Right lobe of liver (tissue), 6 donors: ENCODE data around the gene ZNF774. TPM values are rescaled to one million over a fixed set of nuclear protein-coding genes. Genes with fewer than 3 reads are reported as not detected.

ENCODE experiments used
- ATAC-seq, 4 donors: fragments of 200-7000 bp; cut with Tn5 transposase; one replicate each; pipeline ENCODE4 v1.9.1; 2020; ENCODE audit warnings: mild to moderate bottlenecking in 4 of 4, moderate library complexity in 4 of 4
- DNase-seq, 3 donors: peaks; one replicate each; pipeline ENCODE4 v3.0.0-alpha.2; 2020
- H3K27ac ChIP-seq, 3 donors: fragments of 200-600 bp; one replicate each; pipeline ENCODE4 v1.8.0; 2022
- H3K27me3 ChIP-seq, 2 donors: fragments of 200-600 bp; one replicate each; pipeline ENCODE4 v1.8.0; 2022
- H3K36me3 ChIP-seq, 4 donors: fragments of 200-600 bp; sonication (generic) in 1 of 4; one replicate each; pipeline versions ENCODE4 v1.5.1 to v1.8.0; 2017 to 2022; ENCODE audit warnings: control low read depth in 1 of 4
- H3K4me1 ChIP-seq, 4 donors: fragments of 200-600 bp; sonication (generic) in 1 of 4; one replicate each; pipeline versions ENCODE4 v1.5.1 to v1.8.0; 2017 to 2022; ENCODE audit warnings: control low read depth in 1 of 4
- H3K4me3 ChIP-seq, 3 donors: fragments of 200-600 bp; one replicate each; pipeline ENCODE4 v1.8.0; 2022
- H3K9me3 ChIP-seq, 4 donors: fragments of 200-600 bp; sonication (generic) in 1 of 4; one replicate each; pipeline versions ENCODE4 v1.5.1 to v1.8.0; 2017 to 2022; ENCODE audit warnings: control low read depth in 1 of 4
- CTCF ChIP-seq, 4 donors: fragments of 200-600 bp in 3 of 4; fragments of 450-650 bp in 1 of 4; IDR thresholded peaks; one replicate each; pipeline versions ENCODE4 v1.5.1 to v1.8.0; 2016 to 2022; ENCODE audit warnings: antibody characterized with exemption in 4 of 4, mild to moderate bottlenecking in 2 of 4
- POLR2A ChIP-seq: fragments of 450-650 bp; IDR thresholded peaks from one replicate; pipeline ENCODE4 v1.6.1; 2017; ENCODE audit warnings: antibody characterized with exemption, mild to moderate bottlenecking
- WGBS: methylation state at CpG from one replicate; pipeline ENCODE4 v1.1.6; 2018; ENCODE audit warnings: low coverage, low lambda C conversion rate; ENCODE audit not compliant: insufficient coverage; ENCODE audit errors: missing lambda C conversion rate; 5-methylcytosine and 5-hydroxymethylcytosine counted together
- intact Hi-C, 2 donors: fragments of 100-400 bp; cut with DNase I; formaldehyde crosslinking; loops; one replicate each; pipeline versions ENCODE4 v1.11.2 to v1.14.1; 2022
- total RNA-seq, 6 experiments: library from RNA; depleted of rRNA in 2 of 6; stranded (reverse); fragments of >200 nt in 2 of 6; fragmentation: NEBNext Ultra II Directional in 3 of 6; extraction: Animal tissue kit (Norgen Biotek cat#: 25700) in 3 of 6; gene quantifications; one replicate each; pipeline versions ENCODE4 v1.1.0 to v1.2.4, GENCODE V29; 2016 to 2023
- donor health status: DM: no; HTN: yes; CAD: no.
- donor health status: DM: no; HTN: no; CAD: no.
- donor health status: DM: no; HTN: no; CAD: no.
- donor health status: DM: no; HTN: yes; CAD: no.
- donor health status: DM: no; HTN: yes; CAD: no.

The ZNF774 gene
- total RNA-seq, 6 experiments from 2014 or later = 1.2 to 2.5 (median 1.7) TPM

DNA sequence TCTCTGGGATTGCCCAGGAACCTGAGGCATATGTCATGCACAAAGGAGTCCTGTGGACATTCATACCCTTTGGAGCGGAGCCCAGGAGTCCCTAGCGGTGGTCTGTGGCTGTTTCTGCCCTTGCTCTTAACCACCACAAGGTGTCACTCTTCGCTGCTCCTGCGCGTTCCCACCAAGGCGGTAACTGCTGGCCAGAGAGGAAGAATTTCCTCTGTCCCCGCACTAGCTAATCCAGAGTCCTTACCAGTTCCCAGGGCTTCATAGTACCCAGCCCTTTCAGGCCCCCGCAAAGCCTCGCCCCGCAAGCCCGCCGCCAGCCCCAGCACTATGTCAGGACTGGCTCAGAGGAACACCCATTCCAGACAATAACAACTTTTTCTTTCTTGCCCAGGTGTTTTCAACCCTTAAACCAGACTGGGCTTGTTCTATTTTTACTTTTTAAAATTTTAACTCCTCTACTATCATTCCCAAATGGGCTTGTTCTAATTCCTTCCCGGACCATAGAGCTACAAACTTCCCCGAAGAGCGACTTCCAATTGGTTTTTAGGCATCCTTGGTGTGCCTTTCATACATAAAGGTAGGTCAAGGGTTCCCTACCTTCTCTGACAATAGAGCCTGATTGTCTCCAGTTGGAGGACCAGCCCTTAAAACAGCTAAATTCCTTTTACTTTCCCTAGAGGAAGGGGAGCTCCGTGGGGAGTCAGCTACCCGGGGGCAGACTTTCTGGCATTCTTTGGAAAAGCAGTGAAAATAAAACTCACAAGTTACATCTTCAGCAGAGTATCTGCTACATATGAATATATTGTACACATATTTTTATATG is 31.8 kb upstream of the ZNF774 start:
- Histone ChIP-seq H3K27ac (no peak overlapping the region), H3K36me3 (no peaks in the 10 kb centered on the region), H3K4me1 (peaks cover 0 to 15% (median 0%) of the 10 kb centered on the region in 4 donors), H3K4me3 (no peak overlapping the region), H3K27me3 (no peaks in the 10 kb centered on the region), H3K9me3 (no peaks in the 10 kb centered on the region)
- TF ChIP-seq CTCF (IDR thresholded peaks at IDR 0.05) (peak; percentile 96 to 98 (median 98)), POLR2A (no peak)
- 10% methylated on average over 14 of the region's 17 CpGs for WGBS
- peak; percentile 77 to 81 (median 78) for DNase-seq
- ATAC-seq = peak; percentile 95 to 98 (median 96)
- intact Hi-C loops = loop anchor here in 1 of 2 donors (10.0 kb wide), 1 partner anchor 285 kb away; no protein-coding TSS in a partner anchor

DNA sequence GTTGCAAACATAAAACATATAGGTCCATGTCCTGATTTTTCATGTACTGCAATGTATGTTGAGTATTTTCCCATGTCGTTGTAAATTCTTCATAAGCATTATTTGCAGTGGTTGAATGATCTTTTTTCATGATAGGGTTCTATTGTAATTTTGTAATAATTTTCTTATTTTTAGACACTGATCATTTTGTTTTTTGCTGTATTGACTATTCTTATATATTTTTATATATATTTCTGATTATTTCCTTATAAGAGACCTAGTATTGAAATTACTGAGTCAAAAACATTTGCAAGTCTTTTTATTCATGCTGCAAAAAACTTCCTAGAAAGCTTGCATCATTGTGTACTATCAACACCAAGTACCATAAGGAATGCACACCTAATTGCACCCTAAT is 31.2 kb upstream of the ZNF774 start:
- Histone ChIP-seq H3K27me3 (no peaks in the 10 kb centered on the region), H3K4me1 (peaks cover 0 to 9% (median 0%) of the 10 kb centered on the region in 4 donors), H3K36me3 (no peaks in the 10 kb centered on the region), H3K9me3 (no peaks in the 10 kb centered on the region), H3K27ac (no peak overlapping the region), H3K4me3 (no peak overlapping the region)
- no peak for ATAC-seq
- TF ChIP-seq CTCF (IDR thresholded peaks at IDR 0.05) = no peak
- TF ChIP-seq POLR2A = no peak
- intact Hi-C loops = loop anchor here in 1 of 2 donors (10.0 kb wide), 1 partner anchor 284 kb away; no protein-coding TSS in a partner anchor
- no peak for DNase-seq
- WGBS = 54% methylated on average over 1 of the region's 1 CpG

DNA sequence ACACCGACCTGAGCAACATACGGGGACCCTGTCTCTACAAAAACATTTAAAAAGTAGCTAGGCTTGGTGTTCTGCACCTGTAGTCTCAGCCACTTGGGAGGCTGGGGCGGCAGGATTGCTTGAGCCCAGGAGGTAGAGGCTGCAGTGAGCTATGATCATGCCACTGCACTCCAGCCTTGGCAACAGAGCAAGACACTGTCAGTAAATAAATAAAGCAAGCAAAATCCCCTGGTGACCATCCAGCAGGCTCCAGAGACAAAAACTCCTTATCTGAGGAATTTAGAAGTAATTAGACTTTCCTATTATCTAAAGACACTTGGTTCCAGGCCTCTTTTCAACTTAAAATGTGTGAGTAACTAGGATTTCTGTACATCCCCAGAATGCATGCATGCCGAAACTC is 29.5 kb upstream of the ZNF774 start:
- ATAC-seq = peak in 2 of 4 donors; percentile 14 to 50
- intact Hi-C loops = loop anchor here in 1 of 2 donors (10.0 kb wide), 1 partner anchor 282 kb away; no protein-coding TSS in a partner anchor
- Histone ChIP-seq H3K4me3 (no peak overlapping the region), H3K4me1 (peaks cover 0 to 4% (median 0%) of the 10 kb centered on the region in 4 donors), H3K9me3 (no peaks in the 10 kb centered on the region), H3K27ac (no peak overlapping the region), H3K36me3 (no peaks in the 10 kb centered on the region), H3K27me3 (no peaks in the 10 kb centered on the region)
- no peak for DNase-seq
- 62% methylated on average over 3 of the region's 4 CpGs for WGBS
- TF ChIP-seq POLR2A (no peak), CTCF (IDR thresholded peaks at IDR 0.05) (no peak)

GRCh38 chr15:90325726-90326125 is 26.4 kb upstream of the ZNF774 start:
- WGBS = 88% methylated on average over 4 of the region's 4 CpGs
- Histone ChIP-seq H3K27ac (no peak overlapping the region), H3K4me1 (peaks cover 0 to 4% (median 0%) of the 10 kb centered on the region in 4 donors), H3K36me3 (no peaks in the 10 kb centered on the region), H3K27me3 (no peaks in the 10 kb centered on the region), H3K9me3 (no peaks in the 10 kb centered on the region), H3K4me3 (no peak overlapping the region)
- intact Hi-C loops = loop anchor here in 1 of 2 donors (10.0 kb wide), 1 partner anchor 279 kb away; no protein-coding TSS in a partner anchor
- ATAC-seq (no peak), DNase-seq (no peak)
- TF ChIP-seq POLR2A (no peak), CTCF (IDR thresholded peaks at IDR 0.05) (no peak)
